ENCODE data around the gene NDUFAB1.
"Not testable (repeated sequence)": the region's sequence is repeated elsewhere in the genome, so short reads cannot be mapped to it uniquely, and the experiment has no call there.

NDUFAB1 gene

DNA sequence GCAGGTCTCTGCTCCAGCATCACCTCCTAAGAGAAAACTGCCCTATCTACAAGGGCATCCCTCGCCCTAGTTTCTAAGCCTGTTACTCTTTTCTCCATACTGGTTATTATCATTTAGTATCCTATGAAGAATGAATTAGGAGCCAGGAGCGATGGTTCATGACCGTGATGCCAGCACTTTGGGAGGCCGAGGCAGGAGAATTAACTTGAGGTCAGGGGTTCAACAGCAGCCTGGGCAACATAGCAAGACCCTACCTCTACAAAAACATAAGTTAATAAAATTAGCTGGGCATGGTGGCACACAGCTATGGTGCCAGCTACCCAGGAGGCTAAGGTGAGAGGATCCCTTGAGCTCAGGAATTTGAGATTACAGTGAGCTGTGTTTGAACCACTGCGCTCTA, 46.2 kb downstream of the NDUFAB1 start:
- no peak for DNase-seq

DNA sequence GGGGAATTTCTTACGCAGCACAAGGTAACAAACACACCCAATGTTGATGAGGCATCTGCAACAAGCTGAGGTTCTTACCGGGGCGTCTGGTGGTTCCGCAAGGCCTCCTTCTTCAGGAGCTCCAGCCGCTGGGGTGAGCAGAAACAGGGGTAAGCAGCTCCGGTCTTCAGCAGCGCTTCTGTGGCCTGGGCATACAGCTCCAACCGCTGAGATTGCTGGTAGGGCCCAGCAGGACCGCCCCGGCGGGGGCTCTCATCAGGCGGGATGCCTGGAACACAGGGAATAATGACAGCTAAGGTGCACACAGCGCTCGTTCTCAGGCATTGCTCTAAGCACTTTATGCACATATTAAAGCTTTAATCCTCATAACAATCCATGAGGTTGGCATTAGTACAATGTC, 51.7 kb downstream of the NDUFAB1 start:
- no peak for DNase-seq

DNA sequence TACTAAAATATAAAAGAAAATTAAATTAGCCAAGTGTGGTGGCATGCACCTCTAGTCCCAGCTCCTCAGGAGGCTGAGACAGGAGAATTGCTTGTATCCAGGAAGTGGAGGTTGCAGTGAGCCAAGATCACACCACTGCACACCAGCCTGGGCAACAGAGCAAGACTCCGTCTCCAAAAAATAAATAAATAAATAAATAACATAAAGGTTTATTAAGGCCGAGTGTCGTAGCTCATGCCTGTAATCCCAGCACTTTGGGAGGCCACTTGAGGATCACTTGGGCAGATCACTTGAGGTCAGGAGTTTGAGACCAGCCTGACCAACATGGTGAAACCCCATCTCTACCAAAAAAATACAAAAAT, 55.3 kb downstream of the NDUFAB1 start:
- not testable (repeated sequence) for DNase-seq

- no peak for DNase-seq
These were observed 55.9 kb downstream of the NDUFAB1 start for GRCh38 chr16:23539984-23540816.

- DNase-seq: no peak
These were observed 57.2 kb downstream of the NDUFAB1 start for GRCh38 chr16:23538919-23539278.

DNA sequence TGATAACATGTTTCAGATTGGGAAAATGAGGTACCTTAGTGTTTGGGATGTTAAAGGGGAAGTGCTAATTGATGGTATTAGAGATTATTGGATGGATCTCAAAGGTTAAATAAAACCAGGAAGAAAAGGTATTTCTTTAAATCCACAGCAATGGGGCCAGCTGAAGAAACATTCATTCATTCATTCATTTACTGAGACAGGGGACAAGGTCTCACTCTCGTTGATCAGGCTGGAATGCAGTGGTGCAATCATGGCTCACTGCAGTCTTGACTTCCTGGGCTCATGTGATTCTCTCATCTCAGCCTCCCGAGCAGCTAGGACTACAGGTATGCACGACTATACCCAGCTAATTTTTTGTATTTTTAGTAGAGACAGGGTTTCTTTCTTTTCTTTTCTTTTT, 58.7 kb downstream of the NDUFAB1 start:
- no peak for DNase-seq

- DNase-seq: no peak
These were observed 60.2 kb downstream of the NDUFAB1 start for GRCh38 chr16:23535901-23536300.

- no peak for DNase-seq
These were observed 61.0 kb downstream of the NDUFAB1 start for GRCh38 chr16:23534868-23535860.

GRCh38 chr16:23532448-23532847, 63.7 kb downstream of the NDUFAB1 start:
- no peak for DNase-seq
